DOHH2 (cell line): Measurements from ENCODE around the gene HDAC10.
A peak's percentile ranks its signal among the peaks of the same experiment; 100 is the strongest.

Experiments
- CTCF ChIP-seq: fragments of 200-600 bp; sonication (generic); IDR thresholded peaks from one replicate; pipeline ENCODE4 v1.5.1; 2014; ENCODE audit warnings: antibody characterized with exemption, mild to moderate bottlenecking, low read depth, low read length; ENCODE audit not compliant: poor library complexity, severe bottlenecking
- EZH2phosphoT487 ChIP-seq: fragments of 200-600 bp; sonication (generic); IDR thresholded peaks from 2 replicates; pipeline ENCODE4 v1.6.1; 2017; ENCODE audit warnings: borderline replicate concordance, mild to moderate bottlenecking, antibody characterized with exemption, low read length, moderate library complexity, mixed read lengths

- TF ChIP-seq CTCF (peak; percentile 90), EZH2phosphoT487 (no peak)
Measured at GRCh38 chr22:50252082-50253045, 1.3 kb upstream of the HDAC10 start.
